Measurements from ENCODE around the gene BPIFB3.

The BPIFB3 gene

GRCh38 chr20:33012327-33013189, 41.1 kb upstream of the BPIFB3 start:
- H3K36me3 Mint-ChIP-seq (ENCODE audit: low read depth): no peaks in the 10 kb centered on the region
- DNase-seq: no peak
- H3K27ac Mint-ChIP-seq: no peak overlapping the region
- H3K27me3 Mint-ChIP-seq: no peaks in the 10 kb centered on the region
- no peak overlapping the region for H3K4me3 Mint-ChIP-seq
- peaks cover 3% of the 10 kb centered on the region for H3K4me1 Mint-ChIP-seq (ENCODE audit: low read depth)
- no peaks in the 10 kb centered on the region for H3K9me3 Mint-ChIP-seq

GRCh38 chr20:33013701-33014326, 39.9 kb upstream of the BPIFB3 start:
- no peak for DNase-seq
- Mint-ChIP-seq H3K27me3 (no peaks in the 10 kb centered on the region), H3K4me1 (ENCODE audit: low read depth) (peaks cover 3% of the 10 kb centered on the region), H3K9me3 (no peaks in the 10 kb centered on the region), H3K36me3 (ENCODE audit: low read depth) (no peaks in the 10 kb centered on the region), H3K27ac (no peak overlapping the region), H3K4me3 (no peak overlapping the region)

- no peaks in the 10 kb centered on the region for H3K9me3 Mint-ChIP-seq
- no peaks in the 10 kb centered on the region for H3K27me3 Mint-ChIP-seq
- H3K27ac Mint-ChIP-seq: no peak overlapping the region
- no peak for DNase-seq
- no peak overlapping the region for H3K4me3 Mint-ChIP-seq
- no peaks in the 10 kb centered on the region for H3K36me3 Mint-ChIP-seq (ENCODE audit: low read depth)
- peaks cover 3% of the 10 kb centered on the region for H3K4me1 Mint-ChIP-seq (ENCODE audit: low read depth)
Measured at GRCh38 chr20:33014336-33015113, 39.2 kb upstream of the BPIFB3 start.

- H3K4me1 Mint-ChIP-seq (ENCODE audit: low read depth): peaks cover 3% of the 10 kb centered on the region
- H3K9me3 Mint-ChIP-seq: no peaks in the 10 kb centered on the region
Measured at GRCh38 chr20:33015114-33015484, 38.6 kb upstream of the BPIFB3 start.

DNA sequence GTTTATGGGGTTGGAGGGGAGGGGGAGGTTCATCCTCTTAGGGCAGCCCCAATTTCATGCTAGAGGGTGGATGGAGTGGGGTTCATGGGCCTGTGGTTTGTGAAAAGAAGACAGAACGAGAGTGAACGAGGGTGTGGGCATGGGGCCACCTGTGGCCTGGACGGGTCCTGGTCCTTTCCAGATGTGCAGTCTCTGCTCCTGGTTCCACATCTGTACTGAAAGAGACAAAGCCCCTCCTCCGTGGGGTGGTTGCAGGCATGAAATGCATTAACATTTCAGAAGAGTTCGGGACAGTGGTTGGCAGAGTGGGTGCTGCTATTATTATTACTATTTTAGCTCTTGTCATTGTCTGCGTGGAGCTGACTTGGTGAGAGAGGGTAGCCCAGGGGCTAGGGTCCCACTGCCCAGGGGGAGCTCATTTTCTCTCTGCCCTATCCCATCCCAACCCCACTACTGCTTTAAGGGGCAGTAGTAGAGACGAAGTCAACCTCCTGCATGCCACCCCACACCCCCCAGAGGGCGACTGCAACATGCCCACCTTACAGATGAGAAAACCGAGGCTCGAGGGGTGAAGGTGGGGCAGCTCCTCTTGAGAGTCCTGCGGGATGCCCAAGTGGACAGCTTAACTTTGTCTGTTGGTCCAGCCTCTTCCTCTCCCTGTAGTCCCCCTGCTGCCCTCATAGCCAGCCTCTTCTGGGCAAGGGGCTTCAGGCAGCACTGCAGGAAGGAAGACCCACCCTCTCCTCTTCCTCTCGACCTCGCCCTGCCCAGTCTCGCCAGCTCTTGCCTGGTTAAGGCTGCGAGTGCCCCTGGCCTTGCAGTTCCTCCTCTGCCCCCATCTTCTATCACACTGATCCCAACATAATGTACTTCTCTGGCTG, 37.8 kb upstream of the BPIFB3 start:
- H3K4me3 Mint-ChIP-seq: no peak overlapping the region
- no peaks in the 10 kb centered on the region for H3K9me3 Mint-ChIP-seq
- no peak for DNase-seq
- H3K36me3 Mint-ChIP-seq (ENCODE audit: low read depth): no peaks in the 10 kb centered on the region
- H3K27ac Mint-ChIP-seq: no peak overlapping the region
- H3K4me1 Mint-ChIP-seq (ENCODE audit: low read depth): peaks cover 3% of the 10 kb centered on the region
- H3K27me3 Mint-ChIP-seq: no peaks in the 10 kb centered on the region

More at GRCh38 chr20:33015114-33015484, 38.6 kb upstream of the BPIFB3 start:
- no peak for DNase-seq
- Mint-ChIP-seq H3K36me3 (ENCODE audit: low read depth) (no peaks in the 10 kb centered on the region), H3K27me3 (no peaks in the 10 kb centered on the region), H3K27ac (no peak overlapping the region), H3K4me3 (no peak overlapping the region)

- no peak overlapping the region for H3K27ac Mint-ChIP-seq
- H3K4me1 Mint-ChIP-seq (ENCODE audit: low read depth): peaks cover 3% of the 10 kb centered on the region
- DNase-seq: no peak
- H3K4me3 Mint-ChIP-seq: no peak overlapping the region
- no peaks in the 10 kb centered on the region for H3K9me3 Mint-ChIP-seq
- H3K36me3 Mint-ChIP-seq (ENCODE audit: low read depth): no peaks in the 10 kb centered on the region
- H3K27me3 Mint-ChIP-seq: no peaks in the 10 kb centered on the region
Measured at GRCh38 chr20:33016581-33017109, 37.1 kb upstream of the BPIFB3 start.

- Mint-ChIP-seq H3K27ac (no peak overlapping the region), H3K4me1 (ENCODE audit: low read depth) (peaks cover 3% of the 10 kb centered on the region), H3K27me3 (no peaks in the 10 kb centered on the region)
Measured at GRCh38 chr20:33017542-33017941, 36.2 kb upstream of the BPIFB3 start.

GRCh38 chr20:33018169-33018931, 35.4 kb upstream of the BPIFB3 start:
- H3K4me3 Mint-ChIP-seq: no peak overlapping the region
- H3K27me3 Mint-ChIP-seq: no peaks in the 10 kb centered on the region
- H3K27ac Mint-ChIP-seq: no peak overlapping the region
- no peak for DNase-seq
- no peaks in the 10 kb centered on the region for H3K36me3 Mint-ChIP-seq (ENCODE audit: low read depth)
- H3K9me3 Mint-ChIP-seq: no peaks in the 10 kb centered on the region
- peaks cover 3% of the 10 kb centered on the region for H3K4me1 Mint-ChIP-seq (ENCODE audit: low read depth)

More at GRCh38 chr20:33017542-33017941, 36.2 kb upstream of the BPIFB3 start:
- Mint-ChIP-seq H3K4me3 (no peak overlapping the region), H3K36me3 (ENCODE audit: low read depth) (no peaks in the 10 kb centered on the region), H3K9me3 (no peaks in the 10 kb centered on the region)
- no peak for DNase-seq

GRCh38 chr20:33019465-33020277, 34.0 kb upstream of the BPIFB3 start:
- H3K27me3 Mint-ChIP-seq: no peaks in the 10 kb centered on the region
- H3K4me1 Mint-ChIP-seq (ENCODE audit: low read depth): peaks cover 3% of the 10 kb centered on the region
- no peaks in the 10 kb centered on the region for H3K9me3 Mint-ChIP-seq
- no peak overlapping the region for H3K27ac Mint-ChIP-seq
- no peaks in the 10 kb centered on the region for H3K36me3 Mint-ChIP-seq (ENCODE audit: low read depth)
- H3K4me3 Mint-ChIP-seq: no peak overlapping the region
- no peak for DNase-seq

GRCh38 chr20:33020278-33021161, 33.2 kb upstream of the BPIFB3 start:
- Mint-ChIP-seq H3K9me3 (no peaks in the 10 kb centered on the region), H3K27ac (no peak overlapping the region)

DNA sequence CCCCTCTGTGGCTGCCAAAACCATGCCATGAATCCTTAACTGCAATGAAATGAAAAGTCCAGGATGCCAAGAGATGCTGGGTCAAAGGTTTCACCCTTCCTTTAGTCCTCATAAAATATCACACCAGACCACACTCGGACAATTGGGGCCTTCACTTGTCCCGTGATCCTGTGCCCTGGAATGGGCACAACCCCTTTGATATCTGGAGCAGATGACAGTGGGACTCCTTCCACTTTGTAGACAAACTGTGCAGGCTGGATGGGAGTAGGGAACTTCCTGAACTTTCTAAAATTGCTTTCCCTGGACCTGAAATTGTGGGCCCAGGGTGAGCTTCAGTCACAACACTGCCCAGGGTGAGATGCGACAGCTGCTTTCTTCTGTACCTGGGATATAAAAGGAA, 31.8 kb upstream of the BPIFB3 start:
- Mint-ChIP-seq H3K4me3 (no peak overlapping the region), H3K27ac (no peak overlapping the region), H3K27me3 (no peaks in the 10 kb centered on the region), H3K9me3 (no peaks in the 10 kb centered on the region), H3K36me3 (ENCODE audit: low read depth) (no peaks in the 10 kb centered on the region), H3K4me1 (ENCODE audit: low read depth) (no peaks in the 10 kb centered on the region)
- no peak for DNase-seq

More at GRCh38 chr20:33020278-33021161, 33.2 kb upstream of the BPIFB3 start:
- Mint-ChIP-seq H3K4me3 (no peak overlapping the region), H3K4me1 (ENCODE audit: low read depth) (peaks cover 3% of the 10 kb centered on the region), H3K27me3 (no peaks in the 10 kb centered on the region), H3K36me3 (ENCODE audit: low read depth) (no peaks in the 10 kb centered on the region)
- DNase-seq: no peak

DNA sequence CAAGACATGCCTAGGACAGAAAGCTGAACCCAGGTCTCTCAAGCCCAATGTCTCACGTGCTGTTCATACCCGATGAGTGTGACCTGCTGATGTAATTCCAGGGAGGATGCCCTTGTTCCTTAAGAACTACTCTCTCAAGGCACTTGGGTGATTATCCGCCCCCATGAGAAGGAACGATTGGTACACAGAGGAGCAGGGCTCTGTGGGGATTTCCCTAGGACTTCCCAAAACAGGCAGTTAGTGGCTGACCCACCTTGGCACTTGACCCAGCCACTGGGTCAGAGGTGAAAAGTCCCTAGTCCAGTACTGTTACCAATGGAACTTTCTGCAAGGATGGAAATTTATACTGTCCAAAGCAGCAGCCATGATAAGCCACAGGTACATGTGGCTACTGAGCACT, 31.4 kb upstream of the BPIFB3 start:
- Mint-ChIP-seq H3K27ac (no peak overlapping the region), H3K36me3 (ENCODE audit: low read depth) (no peaks in the 10 kb centered on the region), H3K4me3 (no peak overlapping the region), H3K9me3 (no peaks in the 10 kb centered on the region), H3K27me3 (no peaks in the 10 kb centered on the region), H3K4me1 (ENCODE audit: low read depth) (no peaks in the 10 kb centered on the region)
- no peak for DNase-seq

Measured in activated T-cell treated with anti-CD3 and anti-CD28 coated beads, Interleukin-2, amount 50 U/mL, for 24 hours (primary cell).